ENCODE measurements around the gene HAPSTR1. TPM values are rescaled to one million over a fixed set of nuclear protein-coding genes. Genes with fewer than 3 reads are reported as not detected.

The HAPSTR1 gene
- total RNA-seq, 1 experiment from 2014 or later, result 85.2 TPM

GRCh38 chr16:9118170-9118569 is 26.7 kb downstream of the HAPSTR1 start:
- Mint-ChIP-seq H3K27ac (no peak overlapping the region), H3K9me3 (no peaks in the 10 kb centered on the region), H3K4me1 (peaks cover 19 to 27% of the 10 kb centered on the region in 2 experiments), H3K36me3 (ENCODE audit: insufficient read depth in 1 of 3, low read depth in 3 of 3) (peaks cover 32 to 62% (median 55%) of the 10 kb centered on the region in 3 experiments; a peak in 6 of 7 replicates), H3K4me3 (no peak overlapping the region), H3K27me3 (ENCODE audit: low read depth) (no peaks in the 10 kb centered on the region; the same call in 1 of the 2 replicates)
- H3K79me1 ChIP-seq (ENCODE audit: insufficient read depth, low read depth, low read length, poor library complexity, severe bottlenecking), result no peaks in the 10 kb centered on the region
- no peak for TF ChIP-seq CTCF (conservative IDR thresholded peaks at IDR 0.05)
- no peak overlapping the region for H2AFZ ChIP-seq (ENCODE audit: low read length)
- no peak overlapping the region for H4K5ac ChIP-seq (ENCODE audit: insufficient read length, low read depth, low read length)
- H2BK20ac ChIP-seq (ENCODE audit: low read depth, low read length, poor library complexity, severe bottlenecking), result no peak overlapping the region
- no peak overlapping the region for H2BK15ac ChIP-seq (ENCODE audit: low read depth, low read length)
- no peak overlapping the region for H4K91ac ChIP-seq (ENCODE audit: insufficient read length, low read depth, low read length)
- H3K4me2 ChIP-seq (ENCODE audit: insufficient read depth, insufficient read length, low read length), result no peak overlapping the region
- no peaks in the 10 kb centered on the region for H3K9me3 ChIP-seq (ENCODE audit: control insufficient read depth, low read depth, low read length)
- H3K56ac ChIP-seq (ENCODE audit: insufficient read length, low read depth, low read length), result no peak overlapping the region
- no peak overlapping the region for H3K14ac ChIP-seq (ENCODE audit: insufficient read depth, low read length)
- peaks cover 3% of the 10 kb centered on the region; the same call in 1 of the 2 replicates for H3K79me2 ChIP-seq (ENCODE audit: insufficient read depth, low read length)
- H3K4me1 ChIP-seq (ENCODE audit: insufficient read depth, low read length), result no peaks in the 10 kb centered on the region; the same call in 1 of the 2 replicates
- H3K27me3 ChIP-seq (ENCODE audit: insufficient read depth, low read length), result no peaks in the 10 kb centered on the region
- no peak overlapping the region for H3K18ac ChIP-seq (ENCODE audit: insufficient read length, low read depth, low read length)
- no peak overlapping the region for H3K27ac ChIP-seq (ENCODE audit: insufficient read length, low read depth, low read length)
- H4K8ac ChIP-seq (replicated peaks; ENCODE audit: insufficient read length, low read depth, low read length), result no peak overlapping the region
- no peaks in the 10 kb centered on the region for H4K20me1 ChIP-seq (ENCODE audit: control insufficient read depth, insufficient read depth, insufficient read length)
- no peak overlapping the region for H2BK12ac ChIP-seq (ENCODE audit: insufficient read length, low read depth, low read length)
- H2BK5ac ChIP-seq (ENCODE audit: insufficient read length, low read length), result no peak overlapping the region
- H2AK5ac ChIP-seq (ENCODE audit: insufficient read length, low read length), result no peak overlapping the region
- H2BK120ac ChIP-seq (ENCODE audit: low read depth, low read length, poor library complexity, severe bottlenecking), result no peak overlapping the region
- no peak overlapping the region for H3K23ac ChIP-seq (ENCODE audit: insufficient read length, low read depth, low read length)
- H3K4ac ChIP-seq (ENCODE audit: low read depth, low read length), result no peak overlapping the region
- DNase-seq, result no peak
- no peaks in the 10 kb centered on the region for H3K23me2 ChIP-seq (ENCODE audit: insufficient read length, low read depth, low read length, poor library complexity, severe bottlenecking)
- no peak overlapping the region for H3T11ph ChIP-seq (ENCODE audit: low read length)
- H3K9ac ChIP-seq (ENCODE audit: extremely low read depth, insufficient read length, low read length), result no peak overlapping the region

Data from H9 (cell line).